ENCODE results near the gene CC2D2A.

DNA sequence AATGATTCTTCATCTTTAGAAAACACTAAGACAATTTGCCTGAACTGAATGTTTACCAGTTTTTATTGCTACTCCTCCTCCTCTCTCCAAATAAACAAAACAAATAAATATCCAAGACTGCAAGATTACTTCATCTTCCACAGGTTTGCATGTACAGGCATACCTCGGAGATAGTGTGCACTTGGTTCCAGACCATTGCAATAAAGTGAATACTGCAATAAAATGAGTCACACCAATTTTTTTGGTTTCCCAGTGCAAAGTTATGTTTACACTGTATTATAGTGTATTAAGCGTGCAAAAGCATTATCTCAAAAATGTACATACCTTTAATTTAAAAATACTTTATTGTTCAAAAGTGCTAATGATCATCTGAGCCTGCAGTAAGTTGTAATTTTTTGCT, 132.2 kb downstream of the CC2D2A start:
- TF ChIP-seq POLR2AphosphoS5 (IDR thresholded peaks at IDR 0.05) (no peak), SMC3 (conservative IDR thresholded peaks at IDR 0.05; ENCODE audit: poor library complexity) (no peak), EP300 (conservative IDR thresholded peaks at IDR 0.05; ENCODE audit: poor library complexity, severe bottlenecking) (no peak), RAD21 (conservative IDR thresholded peaks at IDR 0.05) (no peak)
- TF ChIP-seq, protein P1, sequence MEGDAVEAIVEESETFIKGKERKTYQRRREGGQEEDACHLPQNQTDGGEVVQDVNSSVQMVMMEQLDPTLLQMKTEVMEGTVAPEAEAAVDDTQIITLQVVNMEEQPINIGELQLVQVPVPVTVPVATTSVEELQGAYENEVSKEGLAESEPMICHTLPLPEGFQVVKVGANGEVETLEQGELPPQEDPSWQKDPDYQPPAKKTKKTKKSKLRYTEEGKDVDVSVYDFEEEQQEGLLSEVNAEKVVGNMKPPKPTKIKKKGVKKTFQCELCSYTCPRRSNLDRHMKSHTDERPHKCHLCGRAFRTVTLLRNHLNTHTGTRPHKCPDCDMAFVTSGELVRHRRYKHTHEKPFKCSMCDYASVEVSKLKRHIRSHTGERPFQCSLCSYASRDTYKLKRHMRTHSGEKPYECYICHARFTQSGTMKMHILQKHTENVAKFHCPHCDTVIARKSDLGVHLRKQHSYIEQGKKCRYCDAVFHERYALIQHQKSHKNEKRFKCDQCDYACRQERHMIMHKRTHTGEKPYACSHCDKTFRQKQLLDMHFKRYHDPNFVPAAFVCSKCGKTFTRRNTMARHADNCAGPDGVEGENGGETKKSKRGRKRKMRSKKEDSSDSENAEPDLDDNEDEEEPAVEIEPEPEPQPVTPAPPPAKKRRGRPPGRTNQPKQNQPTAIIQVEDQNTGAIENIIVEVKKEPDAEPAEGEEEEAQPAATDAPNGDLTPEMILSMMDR (IDR thresholded peaks at IDR 0.05; ENCODE audit: poor library complexity, severe bottlenecking) = no peak

Measured in neural cell (in vitro differentiated cells).